Astrocyte of the cerebellum (primary cell): Measurements from ENCODE around the gene UNC13C.

Experiments used
- DNase-seq: peaks from one replicate; pipeline ENCODE4 v3.0.0-alpha.2; 2011; ENCODE audit warnings: low read depth
- H3K4me3 ChIP-seq: 2 replicates; pipeline ENCODE4 v1.5.1; 2011; ENCODE audit warnings: mild to moderate bottlenecking, low read depth, low read length, moderate library complexity
- in situ Hi-C: cut with HindIII; loops from 2 replicates; pipeline ENCODE4 v1.10.0; 2017; ENCODE audit warnings: low sequenced_read_pairs
- TF ChIP-seq, protein P1 (sequence below): IDR thresholded peaks from 2 replicates; pipeline ENCODE4 v1.5.1; 2012; ENCODE audit warnings: low read length, low read depth, moderate library complexity, mild to moderate bottlenecking; ENCODE audit errors: missing control alignments

UNC13C gene

GRCh38 chr15:53974121-53974520, 4.1 kb upstream of the UNC13C start:
- no peak for DNase-seq
- in situ Hi-C loops = no loop called here
- TF ChIP-seq, protein P1, sequence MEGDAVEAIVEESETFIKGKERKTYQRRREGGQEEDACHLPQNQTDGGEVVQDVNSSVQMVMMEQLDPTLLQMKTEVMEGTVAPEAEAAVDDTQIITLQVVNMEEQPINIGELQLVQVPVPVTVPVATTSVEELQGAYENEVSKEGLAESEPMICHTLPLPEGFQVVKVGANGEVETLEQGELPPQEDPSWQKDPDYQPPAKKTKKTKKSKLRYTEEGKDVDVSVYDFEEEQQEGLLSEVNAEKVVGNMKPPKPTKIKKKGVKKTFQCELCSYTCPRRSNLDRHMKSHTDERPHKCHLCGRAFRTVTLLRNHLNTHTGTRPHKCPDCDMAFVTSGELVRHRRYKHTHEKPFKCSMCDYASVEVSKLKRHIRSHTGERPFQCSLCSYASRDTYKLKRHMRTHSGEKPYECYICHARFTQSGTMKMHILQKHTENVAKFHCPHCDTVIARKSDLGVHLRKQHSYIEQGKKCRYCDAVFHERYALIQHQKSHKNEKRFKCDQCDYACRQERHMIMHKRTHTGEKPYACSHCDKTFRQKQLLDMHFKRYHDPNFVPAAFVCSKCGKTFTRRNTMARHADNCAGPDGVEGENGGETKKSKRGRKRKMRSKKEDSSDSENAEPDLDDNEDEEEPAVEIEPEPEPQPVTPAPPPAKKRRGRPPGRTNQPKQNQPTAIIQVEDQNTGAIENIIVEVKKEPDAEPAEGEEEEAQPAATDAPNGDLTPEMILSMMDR = no peak
- H3K4me3 ChIP-seq = no peak overlapping the region

DNA sequence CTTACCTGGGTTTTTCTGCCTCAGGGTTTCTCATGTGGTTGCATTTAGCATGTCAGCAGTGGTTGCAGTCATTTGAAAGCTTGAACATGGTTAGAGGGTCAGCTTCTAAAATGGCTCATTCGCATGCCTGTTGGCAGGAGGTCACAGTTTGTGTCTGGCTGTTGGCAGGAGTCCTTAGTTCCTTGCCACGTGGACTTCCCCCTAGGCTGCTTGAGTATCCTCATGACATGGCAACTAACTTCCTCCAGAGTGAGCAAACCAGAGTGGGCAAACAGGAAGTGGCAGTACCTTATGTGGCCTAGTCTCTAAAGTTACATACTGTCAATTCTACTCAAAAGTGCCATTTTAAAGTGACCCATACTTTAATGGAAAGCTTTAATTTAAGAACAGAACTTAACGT, 3.4 kb upstream of the UNC13C start:
- TF ChIP-seq, protein P1 = no peak
- no peak for DNase-seq
- H3K4me3 ChIP-seq = no peak overlapping the region

DNA sequence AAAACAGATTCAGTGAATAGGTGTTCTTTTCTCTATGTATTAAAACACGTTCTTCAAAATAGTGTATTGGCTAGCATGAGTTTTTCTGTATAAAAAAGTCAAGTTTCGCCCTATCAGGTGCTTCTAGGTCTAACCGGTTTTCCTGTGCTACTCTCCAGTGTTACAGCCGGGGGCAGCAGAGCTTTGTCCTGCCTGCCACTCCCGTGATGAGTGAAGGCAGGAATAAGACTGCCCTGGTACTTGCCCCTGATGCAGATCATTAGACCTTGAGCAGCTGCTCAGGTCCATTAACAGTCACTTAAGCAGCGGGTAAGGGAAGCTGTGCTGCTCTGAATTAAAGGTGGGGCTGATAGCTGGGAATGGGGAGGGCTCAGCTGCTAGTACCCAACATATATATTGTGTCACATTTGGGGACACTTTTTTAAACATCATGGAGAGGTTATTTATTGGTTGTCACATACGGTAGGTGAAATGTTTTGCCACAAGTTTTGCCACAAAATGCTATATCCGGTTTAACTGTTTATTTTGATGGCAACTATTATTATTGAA, 1.3 kb upstream of the UNC13C start:
- TF ChIP-seq, protein P1 = no peak
- in situ Hi-C loops = no loop called here

More for the DNA sequence above, 3.4 kb upstream of the UNC13C start:
- in situ Hi-C loops = no loop called here

GRCh38 chr15:53979051-53979788, 979 bp downstream of the UNC13C start:
- TF ChIP-seq, protein P1 = no peak
- H3K4me3 ChIP-seq = no peak overlapping the region
- DNase-seq = no peak
- in situ Hi-C loops = no loop called here

More for the DNA sequence above, 1.3 kb upstream of the UNC13C start:
- no peak overlapping the region for H3K4me3 ChIP-seq
- DNase-seq = no peak

DNA sequence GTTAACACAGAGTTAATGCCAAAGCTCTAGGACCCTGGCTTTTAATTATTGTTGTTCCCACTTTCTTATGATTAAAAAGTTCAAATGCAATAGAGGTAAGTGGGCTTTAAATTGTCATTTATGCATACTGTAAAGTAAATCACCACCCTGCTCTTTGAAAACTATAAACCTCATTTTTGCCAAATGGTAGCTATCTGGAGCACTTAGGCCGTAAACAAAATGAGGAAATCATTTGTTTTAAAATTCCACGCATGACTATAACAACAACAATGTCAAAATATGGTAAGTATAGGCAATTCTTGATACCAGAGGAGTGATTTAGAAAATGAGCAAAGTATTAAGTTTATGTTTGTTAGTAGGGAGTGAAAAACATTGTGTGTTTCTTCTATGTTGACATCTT, 1.8 kb downstream of the UNC13C start:
- no peak for DNase-seq
- TF ChIP-seq, protein P1 = no peak
- in situ Hi-C loops = no loop called here
- H3K4me3 ChIP-seq = no peak overlapping the region

DNA sequence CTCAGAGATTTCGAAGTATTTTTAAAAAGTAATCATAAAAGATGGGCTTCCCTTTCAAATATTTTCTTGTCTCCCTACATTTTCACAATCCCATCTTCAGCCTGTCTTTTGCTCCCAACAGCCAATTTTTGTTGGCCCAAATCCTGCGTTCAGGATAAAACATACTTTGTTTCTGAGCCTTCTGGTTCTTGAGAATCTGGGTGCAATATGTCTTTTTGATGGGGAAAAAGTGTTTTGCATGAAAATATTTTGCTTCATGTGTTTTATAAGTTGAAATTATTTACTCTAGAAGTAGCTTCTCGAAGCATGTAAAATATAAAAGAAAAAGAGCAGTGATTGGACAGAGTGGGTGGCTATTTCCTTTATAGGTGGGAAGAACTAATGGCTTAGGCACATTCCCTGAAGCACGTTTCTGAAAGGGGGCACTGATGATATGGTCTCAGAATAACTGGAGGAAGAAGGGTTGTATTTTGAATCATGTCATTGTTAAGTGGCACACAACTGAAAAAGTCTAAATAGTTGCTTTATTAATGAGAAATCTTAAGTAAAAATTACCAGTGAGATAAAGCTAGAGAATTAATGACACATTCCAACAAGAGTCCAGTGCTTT, 3.9 kb downstream of the UNC13C start:
- in situ Hi-C loops = no loop called here
- H3K4me3 ChIP-seq = no peak overlapping the region
- DNase-seq = no peak
- TF ChIP-seq, protein P1 = no peak
